HG03175 (cell line): ENCODE results near the gene ELF1.
"Not testable (repeated sequence)": the region's sequence is repeated elsewhere in the genome, so short reads cannot be mapped to it uniquely, and the experiment has no call there.

ENCODE experiments used
- ATAC-seq: cut with Tn5 transposase; IDR thresholded peaks from one replicate; pipeline ENCODE4 v1.9.1; 2021; ENCODE audit warnings: mild to moderate bottlenecking, moderate library complexity; ENCODE audit not compliant: unreplicated experiment

The ELF1 gene

DNA sequence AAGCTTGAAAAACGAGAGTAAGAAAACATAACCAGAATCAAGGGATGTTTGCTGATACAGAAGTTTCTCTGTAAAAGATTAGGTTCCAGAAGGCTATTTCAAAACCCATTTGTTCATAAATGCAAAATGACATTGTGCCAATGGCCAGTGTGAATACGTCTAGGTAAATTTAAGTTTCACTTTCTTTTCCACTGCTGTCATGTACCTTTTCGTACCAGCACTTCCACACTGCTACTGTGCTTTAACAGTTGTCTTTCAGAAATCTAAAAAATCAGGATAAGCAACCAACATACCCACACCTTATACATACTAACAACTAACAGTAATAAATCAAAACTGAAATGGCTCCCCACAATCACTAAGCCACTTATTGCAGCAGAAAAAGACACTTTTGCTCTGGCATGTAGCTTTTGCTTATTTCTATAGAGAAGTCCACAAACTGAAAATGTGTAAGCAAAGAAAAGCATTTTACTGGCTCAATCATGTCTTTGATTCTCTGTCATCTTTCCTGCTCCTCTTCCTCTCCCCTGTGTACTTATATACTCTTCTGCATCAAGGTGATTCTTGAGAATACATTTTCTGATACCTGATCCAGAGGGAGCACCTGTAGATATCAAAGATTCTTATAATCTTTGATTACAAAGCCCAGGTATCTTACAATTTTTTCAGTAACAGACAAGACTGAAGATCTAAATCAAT is 34.3 kb downstream of the ELF1 start:
- ATAC-seq, result peak; percentile 60

DNA sequence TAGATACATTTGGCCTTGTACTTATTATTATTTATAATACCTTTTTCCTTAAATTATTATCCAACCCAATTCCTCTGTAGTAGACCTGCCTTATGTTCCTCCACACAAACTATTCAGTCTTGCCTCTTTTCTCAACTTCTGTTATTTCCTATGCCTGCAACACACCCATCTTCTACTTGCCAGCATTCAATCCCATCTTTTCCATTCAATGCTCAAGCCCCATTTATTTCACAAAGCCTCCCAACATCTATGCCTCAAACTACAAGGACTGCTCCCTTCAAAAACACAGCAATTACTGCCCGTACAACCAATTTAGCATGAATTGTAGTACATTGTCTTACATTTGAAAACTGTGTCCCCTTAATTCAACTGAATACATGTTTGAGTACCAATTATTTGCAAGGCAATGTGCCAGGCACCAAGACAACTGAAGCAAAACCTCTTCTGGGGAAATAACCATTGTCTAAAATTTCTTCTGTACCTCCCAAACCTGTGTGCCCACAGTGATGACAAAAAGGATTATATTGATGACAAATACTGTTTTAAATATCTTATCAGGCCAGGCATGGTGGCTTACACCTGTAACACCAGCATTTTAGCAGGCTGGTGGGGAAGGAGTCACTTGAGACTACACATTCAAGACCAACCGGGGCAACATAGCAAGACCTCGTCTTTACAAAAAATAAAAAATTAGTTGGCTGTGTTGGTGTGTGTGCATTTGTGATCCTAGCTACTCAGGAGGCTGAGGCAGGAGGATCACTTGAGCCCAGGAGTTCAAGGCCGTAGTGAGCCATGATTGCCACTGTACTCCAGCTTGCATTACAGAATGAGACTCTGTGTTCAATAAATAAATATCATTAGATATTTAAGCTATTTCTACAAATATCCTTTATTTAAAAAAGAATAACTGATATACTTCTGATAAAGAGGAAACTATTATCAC is 35.1 kb downstream of the ELF1 start:
- ATAC-seq, result no peak

DNA sequence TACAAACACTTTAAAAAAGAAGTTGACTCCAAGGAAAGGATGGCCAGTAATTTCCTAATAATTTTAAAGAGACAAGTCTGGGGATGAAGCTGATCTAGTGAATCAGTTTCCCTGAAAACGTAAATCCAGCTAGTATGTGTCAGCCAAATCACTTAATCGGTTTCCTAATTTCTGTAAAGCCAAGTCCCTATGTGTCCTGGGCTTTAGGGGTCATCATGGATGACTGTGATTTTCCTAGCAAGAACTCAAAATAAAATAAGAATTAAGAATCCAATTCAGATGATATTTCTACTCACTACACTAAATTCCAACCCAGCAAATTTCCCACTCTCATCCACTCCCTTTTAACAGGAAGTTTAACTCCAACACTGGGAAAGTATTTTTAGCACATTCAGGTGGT is 35.9 kb downstream of the ELF1 start:
- ATAC-seq, result no peak

DNA sequence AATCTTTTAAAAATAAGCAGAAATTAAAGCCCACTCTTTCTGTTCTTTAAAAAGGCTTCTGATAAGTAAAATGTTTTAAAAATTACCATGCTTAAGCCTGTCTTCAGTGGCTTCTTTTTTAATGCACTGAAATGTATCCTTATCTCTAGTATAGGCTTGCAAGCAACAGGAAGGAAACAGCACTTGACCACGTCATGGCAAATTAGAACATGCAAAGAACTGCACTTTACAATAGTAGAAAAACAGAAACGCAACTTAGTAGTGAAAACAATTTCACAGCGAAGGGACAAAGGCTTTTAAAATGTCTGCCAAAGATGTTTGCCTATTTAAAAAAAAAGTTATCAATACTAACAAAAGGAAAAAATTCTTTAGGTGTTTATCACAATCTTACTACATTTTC is 36.3 kb downstream of the ELF1 start:
- ATAC-seq, result peak; percentile 74

DNA sequence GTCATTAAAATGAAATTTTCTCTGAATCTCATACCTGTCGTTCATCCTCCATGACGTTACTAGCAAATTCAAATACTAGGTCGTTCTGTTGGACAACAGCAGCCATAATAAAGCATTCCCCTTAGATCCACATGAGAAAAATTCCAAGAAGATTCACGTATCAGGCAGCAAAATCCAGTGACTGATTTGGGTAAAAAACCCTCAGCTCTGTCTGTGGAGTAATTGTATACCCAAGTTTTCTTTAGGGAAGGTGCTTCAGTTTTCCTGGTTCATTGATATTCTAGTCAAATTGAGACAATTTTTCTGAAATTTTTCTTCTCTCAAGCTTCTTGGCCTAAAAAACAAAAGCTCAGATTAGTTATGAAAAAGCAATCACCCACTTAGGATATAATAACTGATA is 37.2 kb downstream of the ELF1 start:
- ATAC-seq, result no peak

DNA sequence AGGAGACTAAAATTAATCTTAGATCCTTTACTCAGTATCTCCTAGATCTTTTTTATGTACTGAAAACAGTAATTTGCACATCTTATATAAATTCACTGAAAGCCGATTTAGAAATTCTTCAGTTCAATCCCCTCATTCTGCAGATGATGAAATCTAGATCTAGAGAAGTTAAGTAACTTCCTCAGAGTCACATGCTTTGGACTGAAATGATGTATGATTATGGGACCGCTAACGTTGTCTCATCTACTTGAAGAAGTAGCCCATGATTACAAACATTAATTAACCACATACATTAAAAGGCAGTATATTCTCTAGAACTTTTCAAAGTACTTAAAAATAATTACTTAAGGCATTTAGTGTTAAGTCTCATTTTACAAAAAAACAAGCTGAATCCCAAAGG is 37.8 kb downstream of the ELF1 start:
- ATAC-seq, result no peak

DNA sequence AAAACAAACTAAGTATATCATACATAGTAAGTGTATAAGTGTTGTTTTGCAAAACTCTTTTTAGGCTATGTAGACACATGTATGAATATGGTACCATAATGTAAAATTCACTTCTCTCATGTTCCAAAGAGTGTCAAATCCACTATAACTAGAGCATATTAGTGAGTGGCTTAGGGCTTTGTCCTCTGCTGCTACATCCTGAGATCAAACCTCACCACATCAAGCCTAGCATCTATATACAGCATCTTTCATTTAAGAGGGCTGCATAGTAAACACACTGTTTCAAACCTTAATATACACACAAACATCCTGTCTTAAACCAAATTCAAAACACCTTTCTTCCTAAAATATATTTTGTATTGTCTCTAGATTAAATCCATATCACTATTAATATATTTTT is 38.7 kb downstream of the ELF1 start:
- ATAC-seq, result no peak

DNA sequence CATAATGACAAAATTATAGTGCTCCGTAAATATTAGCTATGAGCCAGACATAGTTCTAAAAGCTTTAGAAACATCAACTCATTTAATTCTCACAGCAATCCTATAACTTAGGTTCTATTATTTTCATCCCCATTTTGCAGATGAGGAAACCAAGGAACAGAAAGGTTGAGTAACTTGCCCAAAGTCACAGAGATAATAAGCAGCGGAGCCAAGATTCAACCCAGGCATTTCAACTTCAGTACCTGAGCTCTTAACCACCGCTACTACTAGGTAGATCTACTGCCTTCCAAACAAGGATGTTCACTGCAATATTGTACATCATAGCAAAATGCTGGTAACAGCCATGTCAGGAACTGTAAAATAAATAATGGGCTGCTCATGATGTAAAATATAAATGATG is 39.9 kb downstream of the ELF1 start:
- ATAC-seq, result no peak

DNA sequence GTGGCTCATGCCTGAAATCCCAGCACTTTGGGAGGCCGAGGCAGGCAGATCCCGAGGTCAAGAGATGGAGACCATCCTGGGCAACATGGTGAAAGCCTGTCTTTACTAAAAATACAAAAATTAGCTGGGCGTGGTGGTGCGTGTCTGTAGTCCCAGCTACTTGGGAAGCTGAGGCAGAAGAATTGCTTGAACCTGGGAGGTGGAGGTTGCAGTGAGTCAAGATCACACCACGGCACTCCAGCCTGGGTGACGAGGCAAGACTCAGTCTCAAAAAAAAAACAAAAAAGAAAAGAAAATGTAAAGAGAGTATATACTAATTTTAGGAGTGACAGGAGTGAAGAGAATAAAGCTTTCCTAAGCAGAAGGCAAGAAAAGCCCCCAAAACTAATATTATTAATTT is 41.0 kb downstream of the ELF1 start:
- ATAC-seq, result not testable (repeated sequence)

DNA sequence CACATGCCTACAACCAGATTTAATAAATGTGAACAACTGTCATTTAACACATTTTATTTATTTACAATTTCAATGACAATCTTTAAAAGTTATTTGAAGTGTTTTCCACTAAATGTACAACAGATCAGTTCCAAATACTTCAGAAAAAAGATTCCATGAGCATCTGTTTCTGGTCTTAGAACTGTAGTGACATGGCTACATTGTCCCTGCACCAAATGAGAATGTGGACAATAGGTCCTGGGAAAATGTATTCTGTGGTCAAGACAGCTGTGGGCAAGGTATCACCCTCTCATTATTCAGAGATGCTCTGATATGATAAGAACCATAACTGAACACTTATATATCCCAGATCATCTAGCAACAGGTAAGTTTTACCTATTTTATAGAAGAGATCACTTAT is 43.7 kb downstream of the ELF1 start:
- ATAC-seq, result no peak

DNA sequence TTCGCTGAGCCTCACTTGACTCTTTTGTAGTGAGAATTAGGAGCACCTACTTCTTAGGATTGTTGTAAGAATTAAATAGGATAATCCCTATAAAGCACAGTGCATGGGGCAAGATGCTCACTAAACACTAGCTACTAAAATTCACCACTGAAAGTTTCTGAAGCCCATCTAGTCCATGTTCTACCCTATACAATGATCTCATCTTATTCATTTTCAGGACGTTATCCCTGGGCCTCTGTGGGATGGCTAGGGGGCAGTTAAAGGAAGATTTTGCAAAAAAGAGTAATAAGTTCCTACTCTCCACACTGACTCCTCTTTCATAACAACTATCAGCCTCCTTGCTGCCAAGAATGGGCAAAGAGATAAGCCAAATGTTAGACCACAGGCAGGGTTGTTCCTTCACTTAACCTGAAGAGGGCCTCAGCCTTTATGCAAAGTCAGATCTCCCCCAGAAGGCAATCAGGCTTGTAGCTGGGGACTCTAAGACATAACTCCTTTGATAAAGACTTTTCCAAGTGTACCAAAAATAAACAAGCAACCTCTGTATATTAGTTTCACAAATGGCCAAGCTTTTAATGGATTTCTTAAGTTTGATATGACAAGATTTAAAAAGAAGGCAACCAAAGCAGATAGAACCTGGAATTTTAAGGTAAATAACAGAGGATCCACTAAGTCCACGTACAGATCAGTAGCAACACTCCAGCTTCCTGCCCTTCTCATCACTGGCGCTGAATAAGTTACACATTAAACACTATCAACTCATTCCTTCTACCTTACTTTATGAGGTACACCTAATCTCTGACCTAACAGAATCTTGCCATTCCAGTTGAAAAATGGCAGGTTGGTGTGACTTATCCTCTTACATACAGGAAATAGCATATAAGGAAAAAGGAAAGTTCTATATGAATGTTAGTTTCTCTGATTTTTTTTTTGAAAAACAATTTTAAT is 44.4 kb downstream of the ELF1 start:
- ATAC-seq, result peak; percentile 83

DNA sequence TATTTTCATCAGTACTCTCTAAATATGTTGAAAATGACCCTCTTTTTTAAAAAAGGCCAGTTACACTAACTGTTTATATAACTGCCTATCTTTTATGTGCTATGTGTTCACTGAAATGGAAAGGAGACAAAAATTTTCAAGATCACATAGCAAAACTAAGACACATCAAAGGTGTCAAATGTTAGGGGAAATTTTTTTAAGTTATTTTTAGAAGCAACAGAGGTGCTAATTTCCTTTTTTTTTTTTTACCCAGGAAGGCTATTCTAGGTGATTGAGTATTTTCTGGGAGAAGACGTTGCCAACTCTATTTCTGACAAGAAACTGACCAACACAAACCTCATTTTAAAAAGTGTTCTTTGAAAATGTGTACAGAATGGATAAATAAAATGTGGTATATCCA is 45.7 kb downstream of the ELF1 start:
- ATAC-seq, result no peak

DNA sequence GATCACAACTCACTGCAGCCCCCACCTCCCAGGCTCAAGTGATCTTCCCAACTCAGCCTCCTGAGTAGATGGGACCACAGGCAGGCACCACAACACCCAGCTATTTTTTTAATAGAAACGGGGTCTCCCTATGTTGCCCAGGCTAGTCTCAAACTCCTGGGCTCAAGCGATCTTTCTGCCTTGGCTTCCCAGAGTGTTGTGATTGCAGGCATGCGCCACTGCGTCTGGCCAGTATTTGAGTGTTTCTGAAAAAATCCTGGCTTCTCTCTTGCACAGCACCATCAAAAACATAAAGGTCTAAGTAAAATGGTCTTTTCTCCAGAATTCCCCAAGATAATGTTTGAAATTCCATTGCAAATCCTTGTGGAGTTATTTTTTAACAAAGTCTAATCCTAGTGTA is 47.8 kb downstream of the ELF1 start:
- ATAC-seq, result no peak

DNA sequence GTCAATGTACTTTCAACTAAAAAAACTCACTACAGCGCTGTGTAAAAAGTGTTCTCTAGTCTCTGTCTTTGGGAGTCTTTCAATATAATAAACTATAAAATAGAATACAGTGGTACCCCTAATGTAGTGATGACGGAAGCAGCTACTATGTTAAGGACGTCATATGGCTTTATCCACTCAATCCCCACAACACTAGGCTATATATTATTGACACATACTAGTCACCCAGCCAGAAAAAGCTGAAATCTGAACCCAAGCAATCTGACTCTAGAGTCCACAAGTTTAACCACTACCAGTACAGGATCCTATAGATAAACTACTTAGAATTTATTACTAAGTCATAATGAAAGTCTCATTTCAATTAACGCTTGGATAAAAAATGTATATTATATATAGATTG is 48.3 kb downstream of the ELF1 start:
- ATAC-seq, result no peak

DNA sequence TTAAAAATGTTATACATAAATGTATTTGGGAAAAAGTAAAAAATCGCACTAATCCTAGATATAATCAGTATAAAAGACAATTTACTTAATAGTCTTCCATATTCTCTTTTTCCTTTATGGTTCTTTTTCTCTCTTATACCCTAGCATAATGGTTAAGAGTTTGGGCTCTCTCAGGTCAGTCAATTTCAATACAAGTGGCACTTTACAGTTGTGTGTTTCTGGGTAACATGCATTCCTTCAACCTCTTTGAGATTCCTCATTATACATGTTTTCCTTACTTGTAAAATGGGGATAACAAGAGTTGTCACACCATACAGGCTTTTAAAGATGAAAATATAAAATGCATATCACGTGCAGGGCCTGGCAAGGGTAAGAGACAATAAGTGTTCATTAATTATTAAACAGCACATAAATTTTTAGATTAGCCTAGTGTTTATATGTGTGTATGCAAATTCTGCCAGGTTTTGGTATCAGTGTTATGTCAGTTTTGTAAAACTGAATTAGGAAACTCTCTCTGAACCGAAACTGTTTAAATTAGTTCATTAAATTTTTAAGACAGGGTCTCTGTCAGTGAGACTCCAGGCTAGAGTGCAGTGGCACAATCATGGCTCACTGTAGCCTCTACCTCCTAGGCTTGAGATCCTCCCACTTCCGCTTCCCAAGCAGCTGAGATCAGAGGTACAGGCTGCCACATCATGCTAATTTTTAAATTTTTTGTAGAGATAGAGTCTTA is 49.8 kb downstream of the ELF1 start:
- ATAC-seq, result peak; percentile 72

DNA sequence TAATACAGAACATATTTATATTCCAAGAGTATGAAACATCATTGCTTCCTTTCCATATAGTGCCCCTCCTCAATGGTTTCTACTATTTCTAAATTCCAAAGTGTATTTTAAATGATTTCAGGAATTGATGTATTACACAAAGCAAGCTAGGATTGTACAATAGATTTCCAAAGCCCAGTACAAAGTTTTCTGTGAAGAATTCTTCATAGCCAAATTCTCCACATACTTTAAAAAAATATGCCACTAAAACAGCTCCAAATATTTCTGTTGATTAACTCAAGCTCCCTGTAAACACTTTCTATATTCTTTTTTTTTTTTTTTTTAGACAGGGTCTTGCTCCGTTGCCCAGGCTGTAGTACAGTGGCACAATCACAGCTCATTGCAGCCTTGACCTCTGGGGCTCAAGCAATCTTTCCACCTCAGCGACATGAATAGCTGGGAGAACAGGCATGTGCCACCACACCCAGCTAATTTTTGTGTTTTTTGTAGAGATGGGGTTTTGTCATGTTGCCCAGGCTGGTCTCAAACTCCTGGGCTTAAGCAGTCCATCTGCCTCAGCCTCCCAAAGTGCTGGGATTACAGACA is 50.6 kb downstream of the ELF1 start:
- no peak for ATAC-seq

DNA sequence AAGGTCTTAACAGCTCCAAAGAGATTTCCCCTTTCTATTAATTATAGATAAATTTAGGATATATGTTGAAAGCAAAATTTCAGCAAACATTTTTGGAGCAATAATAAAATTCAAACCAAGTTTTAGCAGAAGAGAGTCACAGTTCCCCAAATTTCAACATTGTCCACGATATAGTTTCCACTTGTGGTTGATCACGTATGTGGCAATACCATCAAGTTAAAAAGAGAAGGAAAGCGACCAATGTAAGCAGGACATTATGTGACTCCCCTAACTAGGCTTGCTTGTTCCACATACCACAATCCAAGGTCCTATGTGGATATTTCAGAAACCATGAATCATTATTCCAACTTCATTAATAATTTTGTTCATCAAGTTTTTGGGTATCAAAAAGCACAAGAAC is 52.8 kb downstream of the ELF1 start:
- ATAC-seq, result no peak

DNA sequence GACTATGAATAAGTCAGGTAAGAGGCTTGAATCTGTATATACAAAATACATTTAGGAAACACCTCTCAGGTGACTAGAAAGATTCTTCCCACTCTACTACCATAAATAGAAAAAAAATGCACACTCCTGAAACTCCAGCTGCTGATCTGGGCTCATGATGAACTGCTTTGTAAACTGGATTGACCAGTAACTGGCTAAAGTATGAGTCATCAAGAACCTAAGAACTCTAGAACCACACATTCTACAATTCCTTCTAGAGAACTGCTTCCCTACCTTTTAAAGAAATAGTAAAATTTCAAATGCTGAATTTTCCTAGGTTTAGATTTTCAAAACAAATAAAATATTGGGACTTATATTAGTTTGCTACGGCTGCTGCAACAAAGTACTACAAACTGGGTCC is 55.2 kb downstream of the ELF1 start:
- ATAC-seq, result no peak

DNA sequence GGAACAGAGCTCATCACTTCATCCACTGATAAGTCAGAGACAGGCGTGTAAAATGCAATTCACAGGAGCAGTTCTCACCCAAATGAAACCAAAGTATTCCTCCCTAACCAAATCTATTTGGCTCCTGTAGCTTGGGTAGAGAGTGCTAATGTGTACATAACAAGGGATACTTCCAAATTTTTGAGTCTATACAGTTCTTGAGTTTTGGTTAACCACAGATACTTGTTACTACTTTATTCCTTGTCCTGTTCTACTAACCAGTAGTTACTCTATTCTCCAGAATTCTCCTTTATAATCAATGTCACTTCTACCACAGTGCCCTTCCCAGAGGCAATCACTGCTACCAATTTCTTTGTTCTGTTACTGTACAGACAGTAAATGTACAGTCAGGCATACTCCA is 57.3 kb downstream of the ELF1 start:
- ATAC-seq, result no peak

DNA sequence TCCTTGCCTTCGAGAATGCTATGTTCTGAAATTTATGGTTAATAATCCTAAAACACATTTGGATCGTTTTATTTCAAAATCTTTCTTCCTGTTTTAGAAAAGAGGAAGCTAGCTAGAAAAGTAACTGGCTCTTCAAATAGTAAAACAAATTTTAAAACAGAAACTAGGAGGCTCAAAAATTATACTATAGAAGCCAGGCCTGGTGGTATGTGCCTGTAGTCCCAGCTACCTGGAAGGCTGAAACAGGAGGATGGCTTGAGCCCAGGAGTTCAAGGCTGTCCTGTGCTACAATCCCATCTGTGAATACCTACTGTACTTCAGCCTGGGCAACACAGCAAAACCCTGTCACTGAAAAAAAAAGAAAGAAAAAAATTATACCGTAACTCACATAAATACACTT is 57.9 kb downstream of the ELF1 start:
- ATAC-seq, result no peak
